SK-N-MC (cell line): ENCODE measurements around the gene FOXP1.

Source experiments
- EZH2 ChIP-seq: fragments of 200-600 bp; sonication (generic); IDR thresholded peaks from one replicate; pipeline ENCODE4 v1.6.1; 2017; ENCODE audit warnings: antibody characterized with exemption
- FOXP2 ChIP-seq: optimal IDR thresholded peaks from 2 replicates; pipeline ENCODE3; 2011; ENCODE audit warnings: mild to moderate bottlenecking, moderate library complexity; ENCODE audit not compliant: insufficient read depth; ENCODE audit errors: extremely low read length, control extremely low read depth
- POLR2AphosphoS5 ChIP-seq: IDR thresholded peaks from 2 replicates; pipeline ENCODE4 v1.6.1; 2012; ENCODE audit warnings: mild to moderate bottlenecking, low read depth, low read length, borderline replicate concordance

DNA sequence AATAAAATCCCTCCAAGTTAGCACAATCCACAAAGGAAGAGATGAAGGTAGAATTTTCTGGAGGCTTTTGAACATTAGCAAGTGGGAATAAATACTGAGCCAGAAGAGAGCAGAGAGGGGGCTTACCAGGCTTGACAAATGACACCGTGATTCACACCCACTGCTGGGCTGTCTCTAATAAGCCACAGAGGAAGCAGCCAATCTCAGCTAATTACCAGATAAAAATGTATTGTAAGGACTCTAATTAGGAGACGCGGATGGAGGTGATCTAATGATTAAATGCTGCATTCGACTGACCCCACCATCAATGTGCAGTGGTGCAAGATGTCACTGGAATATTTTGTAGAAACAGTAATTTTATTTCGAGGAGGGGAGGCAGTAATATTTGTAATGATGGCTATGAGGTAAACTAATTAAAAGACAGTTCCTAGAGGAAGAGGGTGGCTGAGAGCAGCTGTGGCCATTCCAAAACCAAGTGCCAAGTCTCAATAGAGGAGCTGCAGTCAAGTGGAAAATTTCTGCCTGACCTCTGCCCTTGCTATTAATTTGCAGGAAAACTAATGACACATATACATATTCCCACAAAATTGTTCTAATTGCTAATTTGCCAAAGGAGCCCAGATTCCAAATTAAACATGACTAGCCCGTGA, 602.2 kb downstream of the FOXP1 start:
- TF ChIP-seq EZH2 (no peak), POLR2AphosphoS5 (no peak), FOXP2 (no peak)
